CD4-positive, alpha-beta T cell (primary cell): ENCODE measurements around the gene TIAM1. TPM values are rescaled to one million over a fixed set of nuclear protein-coding genes. Genes with fewer than 3 reads are reported as not detected.

Experiments used
- ATAC-seq: fragments of 200-7000 bp; cut with Tn5 transposase; one replicate; pipeline ENCODE4 v1.10.0; 2022; ENCODE audit warnings: mild to moderate bottlenecking; ENCODE audit not compliant: poor library complexity
- CTCF ChIA-PET: fragments of 350-600 bp; sonication (Branson Sonifier 250); formaldehyde crosslinking; loops from one replicate; lab custom pipeline; 2021; ENCODE audit warnings: antibody characterized with exemption, inconsistent platforms; lab: Charles Lee
- POLR2A ChIA-PET: fragments of 350-600 bp; sonication (Branson Sonifier 250); formaldehyde crosslinking; loops from one replicate; lab custom pipeline; 2021; ENCODE audit warnings: antibody characterized with exemption, inconsistent platforms; lab: Charles Lee
- DNase-seq, 14 experiments: peaks; one replicate each; pipeline ENCODE4 v3.0.0-alpha.2; 2013 to 2020; ENCODE audit warnings: mixed read lengths in 2 of 14
- H3K27ac ChIP-seq, 2 donors: one replicate each; pipeline versions ENCODE4 v1.5.1 to v1.7.0; 2013; ENCODE audit warnings: low read length in 2 of 2, low read depth in 1 of 2, mild to moderate bottlenecking in 1 of 2
- H3K27me3 ChIP-seq, 2 experiments: 1 replicate in 1 of 2; 2 replicates in 1 of 2; pipeline versions ENCODE4 v1.6.1 to v1.7.0; 2013; ENCODE audit warnings: low read length in 2 of 2, control low read depth in 1 of 2, mild to moderate bottlenecking in 1 of 2, moderate library complexity in 1 of 2; ENCODE audit not compliant: insufficient read depth in 2 of 2, control insufficient read depth in 1 of 2
- H3K36me3 ChIP-seq: one replicate; pipeline ENCODE4 v1.6.1; 2013; ENCODE audit warnings: low read length, control low read depth; ENCODE audit not compliant: insufficient read depth
- H3K4me1 ChIP-seq: one replicate; pipeline ENCODE4 v1.6.1; 2013; ENCODE audit warnings: low read length, control low read depth; ENCODE audit not compliant: insufficient read depth
- H3K4me3 ChIP-seq: one replicate; pipeline ENCODE4 v1.5.1; 2013; ENCODE audit warnings: mild to moderate bottlenecking, low read length, moderate library complexity
- H3K9me3 ChIP-seq, 2 experiments: 1 replicate in 1 of 2; 2 replicates in 1 of 2; pipeline versions ENCODE4 v1.6.1 to v1.7.0; 2013; ENCODE audit warnings: low read length in 2 of 2, mild to moderate bottlenecking in 2 of 2, control low read depth in 1 of 2, moderate library complexity in 1 of 2; ENCODE audit not compliant: control insufficient read depth in 1 of 2, insufficient read depth in 1 of 2
- H3K27ac Mint-ChIP-seq: one replicate; pipeline ENCODE4 v1.8.0; 2020; ENCODE audit warnings: mixed read lengths
- H3K27me3 Mint-ChIP-seq: one replicate; pipeline ENCODE4 v1.8.0; 2021; ENCODE audit warnings: mixed read lengths
- H3K36me3 Mint-ChIP-seq: one replicate; pipeline ENCODE4 v1.8.0; 2021; ENCODE audit warnings: low read depth, mixed read lengths
- H3K4me1 Mint-ChIP-seq: one replicate; pipeline ENCODE4 v1.8.0; 2021; ENCODE audit warnings: low read depth, mixed read lengths
- H3K4me3 Mint-ChIP-seq: one replicate; pipeline ENCODE4 v1.8.0; 2020; ENCODE audit warnings: mild to moderate bottlenecking, mixed read lengths
- H3K9me3 Mint-ChIP-seq: one replicate; pipeline ENCODE4 v1.8.0; 2020; ENCODE audit warnings: mixed read lengths
- CTCF ChIP-seq: fragments of 200-600 bp; IDR thresholded peaks from one replicate; pipeline ENCODE4 v1.8.0; 2022; ENCODE audit warnings: antibody characterized with exemption, mild to moderate bottlenecking
- intact Hi-C, 2 experiments: fragments of 100-400 bp; cut with DNase I in 1 of 2; cut with micrococcal nuclease in 1 of 2; formaldehyde crosslinking; loops; one replicate each; pipeline versions ENCODE4 v1.15.1 to v1.9.0; 2023 to 2025; cut with DNase I, micrococcal nuclease
- total RNA-seq, 174 experiments: library from RNA in 2 of 174; stranded (reverse) in 2 of 174; gene quantifications; one replicate each; pipeline ENCODE4 v1.2.3 and lab custom pipeline; 2021 to 2026

TIAM1 gene
- total RNA-seq, 2 experiments from 2014 or later: 39.6 to 39.8 TPM

- CTCF ChIA-PET: no interaction called here
- Histone ChIP-seq H3K4me3 (no peak overlapping the region), H3K4me1 (peaks cover 10% of the 10 kb centered on the region), H3K36me3 (no peaks in the 10 kb centered on the region), H3K27me3 (no peaks in the 10 kb centered on the region), H3K9me3 (peaks cover 0 to 9% of the 10 kb centered on the region in 2 experiments), H3K27ac (no peak overlapping the region)
- Mint-ChIP-seq H3K36me3 (no peaks in the 10 kb centered on the region), H3K9me3 (no peaks in the 10 kb centered on the region), H3K4me3 (no peak overlapping the region), H3K27me3 (no peaks in the 10 kb centered on the region), H3K4me1 (peaks cover 8% of the 10 kb centered on the region), H3K27ac (no peak overlapping the region)
- TF ChIP-seq CTCF: no peak
- ATAC-seq (no peak), DNase-seq (no peak)
- POLR2A ChIA-PET: no interaction called here
- intact Hi-C loops: no loop called here
Observed at GRCh38 chr21:31288191-31288590, 55.9 kb downstream of the TIAM1 start.

- Mint-ChIP-seq H3K4me3 (no peak overlapping the region), H3K4me1 (peaks cover 18% of the 10 kb centered on the region), H3K27me3 (no peaks in the 10 kb centered on the region), H3K27ac (no peak overlapping the region), H3K9me3 (no peaks in the 10 kb centered on the region), H3K36me3 (no peaks in the 10 kb centered on the region)
- no peak for DNase-seq
- Histone ChIP-seq H3K9me3 (peaks cover 0 to 9% of the 10 kb centered on the region in 2 experiments), H3K27ac (no peak overlapping the region), H3K27me3 (no peaks in the 10 kb centered on the region), H3K4me3 (no peak overlapping the region), H3K36me3 (no peaks in the 10 kb centered on the region), H3K4me1 (peaks cover 19% of the 10 kb centered on the region)
- ATAC-seq: no peak
- TF ChIP-seq CTCF: no peak
- POLR2A ChIA-PET: no interaction called here
- CTCF ChIA-PET: no interaction called here
- intact Hi-C loops: no loop called here
Observed at GRCh38 chr21:31287201-31287600, 56.9 kb downstream of the TIAM1 start.

GRCh38 chr21:31286621-31287020, 57.4 kb downstream of the TIAM1 start:
- H3K4me3 ChIP-seq: no peak overlapping the region
- peaks cover 22% of the 10 kb centered on the region for H3K4me1 Mint-ChIP-seq
- H3K27me3 Mint-ChIP-seq: no peaks in the 10 kb centered on the region
- ChIA-PET CTCF (no interaction called here), POLR2A (no interaction called here)
- DNase-seq: no peak
- H3K36me3 Mint-ChIP-seq: no peaks in the 10 kb centered on the region
- H3K27ac Mint-ChIP-seq: no peak overlapping the region
- no peak overlapping the region for H3K27ac ChIP-seq
- no peaks in the 10 kb centered on the region for H3K9me3 Mint-ChIP-seq
- intact Hi-C loops: no loop called here
- TF ChIP-seq CTCF: no peak
- peaks cover 22% of the 10 kb centered on the region for H3K4me1 ChIP-seq
- no peaks in the 10 kb centered on the region for H3K36me3 ChIP-seq
- no peak for ATAC-seq
- peaks cover 0 to 9% of the 10 kb centered on the region in 2 experiments for H3K9me3 ChIP-seq
- H3K27me3 ChIP-seq: no peaks in the 10 kb centered on the region
- H3K4me3 Mint-ChIP-seq: no peak overlapping the region
